Measurements from ENCODE around the gene MLYCD.

- no peak for TF ChIP-seq CEBPB (IDR thresholded peaks at IDR 0.05; ENCODE audit: borderline replicate concordance in 1 of 2, low read depth in 2 of 2, low read length in 2 of 2)
- no peak for TF ChIP-seq EZH2 (IDR thresholded peaks at IDR 0.05; ENCODE audit: borderline replicate concordance, control insufficient read depth, low read depth, low read length)
- no peak for TF ChIP-seq POLR2A (IDR thresholded peaks at IDR 0.05; ENCODE audit: low read depth, low read length)
- no peak for TF ChIP-seq TAF1 (IDR thresholded peaks at IDR 0.05; ENCODE audit: borderline replicate concordance, low read depth, low read length)
- TF ChIP-seq MAX (IDR thresholded peaks at IDR 0.05; ENCODE audit: low read depth, low read length), result no peak
- TF ChIP-seq SPI1 (IDR thresholded peaks at IDR 0.05; ENCODE audit: borderline replicate concordance, insufficient read depth, low read depth, low read length), result no peak
- TF ChIP-seq KDM1A (IDR thresholded peaks at IDR 0.05; ENCODE audit: borderline replicate concordance), result no peak
- no peak for TF ChIP-seq E2F4 (IDR thresholded peaks at IDR 0.05; ENCODE audit: low read depth, low read length)
- TF ChIP-seq PKNOX1 (IDR thresholded peaks at IDR 0.05), result no peak
- no peak for TF ChIP-seq EED (IDR thresholded peaks at IDR 0.05; ENCODE audit: low read depth)
- no peak for TF ChIP-seq CTCF (IDR thresholded peaks at IDR 0.05 in 2 of 3, conservative IDR thresholded peaks at IDR 0.05 in 1 of 3; ENCODE audit: control insufficient read depth in 2 of 3, extremely low read depth in 1 of 3, insufficient read depth in 1 of 3, low read depth in 3 of 3, low read length in 3 of 3)
- TF ChIP-seq POLR2AphosphoS5 (IDR thresholded peaks at IDR 0.05; ENCODE audit: low read length), result no peak
- TF ChIP-seq FOXM1 (IDR thresholded peaks at IDR 0.05; ENCODE audit: low read depth, low read length), result no peak
These were observed 15.3 kb downstream of the MLYCD start for GRCh38 chr16:83914091-83914710.

All from GM12878 (cell line).